ENCODE data around the gene LIPA.
"Not testable (repeated sequence)": the region's sequence is repeated elsewhere in the genome, so short reads cannot be mapped to it uniquely, and the experiment has no call there.

LIPA gene

GRCh38 chr10:89295597-89295996 is 44.0 kb upstream of the LIPA start:
- no peak overlapping the region for H3K4me3 ChIP-seq (ENCODE audit: low read depth, low read length)
- no peaks in the 10 kb centered on the region for H3K27me3 ChIP-seq (replicated peaks)
- no peak for DNase-seq
- TF ChIP-seq, protein P1, sequence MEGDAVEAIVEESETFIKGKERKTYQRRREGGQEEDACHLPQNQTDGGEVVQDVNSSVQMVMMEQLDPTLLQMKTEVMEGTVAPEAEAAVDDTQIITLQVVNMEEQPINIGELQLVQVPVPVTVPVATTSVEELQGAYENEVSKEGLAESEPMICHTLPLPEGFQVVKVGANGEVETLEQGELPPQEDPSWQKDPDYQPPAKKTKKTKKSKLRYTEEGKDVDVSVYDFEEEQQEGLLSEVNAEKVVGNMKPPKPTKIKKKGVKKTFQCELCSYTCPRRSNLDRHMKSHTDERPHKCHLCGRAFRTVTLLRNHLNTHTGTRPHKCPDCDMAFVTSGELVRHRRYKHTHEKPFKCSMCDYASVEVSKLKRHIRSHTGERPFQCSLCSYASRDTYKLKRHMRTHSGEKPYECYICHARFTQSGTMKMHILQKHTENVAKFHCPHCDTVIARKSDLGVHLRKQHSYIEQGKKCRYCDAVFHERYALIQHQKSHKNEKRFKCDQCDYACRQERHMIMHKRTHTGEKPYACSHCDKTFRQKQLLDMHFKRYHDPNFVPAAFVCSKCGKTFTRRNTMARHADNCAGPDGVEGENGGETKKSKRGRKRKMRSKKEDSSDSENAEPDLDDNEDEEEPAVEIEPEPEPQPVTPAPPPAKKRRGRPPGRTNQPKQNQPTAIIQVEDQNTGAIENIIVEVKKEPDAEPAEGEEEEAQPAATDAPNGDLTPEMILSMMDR (IDR thresholded peaks at IDR 0.05; ENCODE audit: low read depth, low read length, missing control alignments) = no peak
- in situ Hi-C loops (cut with HindIII; ENCODE audit: low pct_ligation_motif_present, low sequenced_read_pairs) = no loop called here
- no peaks in the 10 kb centered on the region for H3K36me3 ChIP-seq (replicated peaks)
- peak overlapping the region; percentile 60 for H3K27ac ChIP-seq

- no peak overlapping the region for H3K27ac ChIP-seq
- no peaks in the 10 kb centered on the region for H3K36me3 ChIP-seq (replicated peaks)
- no peak for DNase-seq
- no peaks in the 10 kb centered on the region for H3K27me3 ChIP-seq (replicated peaks)
- no peak overlapping the region for H3K4me3 ChIP-seq (ENCODE audit: low read depth, low read length)
- in situ Hi-C loops (cut with HindIII; ENCODE audit: low pct_ligation_motif_present, low sequenced_read_pairs) = no loop called here
- TF ChIP-seq, protein P1 (IDR thresholded peaks at IDR 0.05; ENCODE audit: low read depth, low read length, missing control alignments) = no peak
Measured at GRCh38 chr10:89294721-89295239, 43.2 kb upstream of the LIPA start.

- in situ Hi-C loops (cut with HindIII; ENCODE audit: low pct_ligation_motif_present, low sequenced_read_pairs); H3K27ac ChIP-seq: not testable (repeated sequence)
Measured at GRCh38 chr10:89285303-89285702, 33.7 kb upstream of the LIPA start.

GRCh38 chr10:89284711-89285110 is 33.1 kb upstream of the LIPA start:
- peak overlapping the region; percentile 74 for H3K27ac ChIP-seq
- H3K27me3 ChIP-seq (replicated peaks); DNase-seq; in situ Hi-C loops (cut with HindIII; ENCODE audit: low pct_ligation_motif_present, low sequenced_read_pairs); H3K36me3 ChIP-seq (replicated peaks); H3K4me3 ChIP-seq (ENCODE audit: low read depth, low read length): not testable (repeated sequence)

More at GRCh38 chr10:89285303-89285702, 33.7 kb upstream of the LIPA start:
- not testable (repeated sequence) for H3K27me3 ChIP-seq (replicated peaks); DNase-seq; H3K36me3 ChIP-seq (replicated peaks); H3K4me3 ChIP-seq (ENCODE audit: low read depth, low read length)

DNA sequence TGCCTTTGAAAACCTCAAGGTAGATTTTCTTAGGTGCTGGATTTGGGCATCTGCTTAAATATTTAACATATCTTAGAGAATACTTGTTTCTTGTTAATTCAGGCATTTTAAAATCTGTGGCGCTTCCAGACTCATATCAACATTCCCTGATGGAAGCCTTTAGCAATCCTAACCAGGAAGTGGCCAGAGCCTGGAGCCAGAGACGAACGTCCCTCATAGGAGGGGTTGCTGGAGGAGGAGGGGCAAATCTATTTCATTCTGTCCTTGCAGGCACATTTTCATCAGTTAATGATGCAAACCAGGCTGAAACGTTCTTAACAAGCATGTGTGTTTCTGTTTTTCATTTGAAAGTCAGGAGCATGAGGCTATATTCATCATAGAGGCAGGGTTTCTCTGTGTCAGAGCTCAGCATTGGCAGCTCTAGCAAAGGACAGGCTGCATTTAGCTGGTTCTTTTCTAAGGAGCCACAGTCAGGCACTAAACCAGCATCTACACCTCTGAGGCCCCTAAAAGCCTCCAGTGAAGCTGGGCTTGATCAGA is 32.4 kb upstream of the LIPA start:
- no peaks in the 10 kb centered on the region for H3K36me3 ChIP-seq (replicated peaks)
- H3K27me3 ChIP-seq (replicated peaks) = no peaks in the 10 kb centered on the region
- in situ Hi-C loops (cut with HindIII; ENCODE audit: low pct_ligation_motif_present, low sequenced_read_pairs) = no loop called here
- no peak for DNase-seq
- TF ChIP-seq, protein P1 (IDR thresholded peaks at IDR 0.05; ENCODE audit: low read depth, low read length, missing control alignments) = no peak
- H3K4me3 ChIP-seq (ENCODE audit: low read depth, low read length) = no peak overlapping the region
- H3K27ac ChIP-seq = peak overlapping the region; percentile 74

DNA sequence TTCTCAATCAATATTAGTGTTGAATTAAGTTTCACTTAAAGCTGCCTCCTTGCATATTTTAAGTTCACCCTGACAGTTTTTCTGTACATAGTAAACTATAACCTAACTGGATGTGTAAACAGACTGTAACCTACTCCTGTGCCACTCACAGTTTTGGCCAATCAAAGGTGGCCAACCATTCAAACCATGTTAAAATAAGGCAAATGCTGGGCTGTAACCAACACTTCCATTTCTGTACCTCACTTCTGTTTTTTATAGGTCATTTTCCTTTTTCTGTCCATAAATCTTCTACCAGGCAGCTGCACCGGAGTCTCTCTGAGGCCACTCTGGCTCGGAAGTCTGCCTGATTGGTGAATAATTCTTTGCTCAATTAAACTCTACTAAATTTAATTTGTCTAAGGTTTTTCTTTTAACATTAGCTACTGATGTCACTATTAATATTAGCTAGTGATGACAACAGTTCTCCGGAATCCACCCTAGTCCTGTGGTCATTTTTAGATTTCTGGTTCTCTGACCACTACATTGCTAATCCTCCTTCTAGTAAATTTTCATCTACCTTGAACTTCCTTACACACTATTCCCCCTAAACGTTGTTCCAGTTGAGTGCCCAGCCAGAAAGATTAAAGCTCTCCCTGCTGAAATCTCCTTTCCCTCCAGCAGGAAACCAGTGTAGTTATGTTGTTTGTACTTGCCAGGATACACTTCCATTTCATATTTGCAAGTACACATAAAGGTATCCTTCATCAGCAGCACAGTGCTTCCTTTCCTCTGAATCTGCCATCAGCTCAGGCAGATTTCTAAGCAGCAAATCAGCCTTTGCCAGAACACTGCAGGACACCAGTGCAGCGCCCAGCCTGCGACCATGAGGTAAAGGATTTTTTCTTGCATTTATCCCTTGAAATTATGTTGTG is 31.7 kb upstream of the LIPA start:
- no peaks in the 10 kb centered on the region for H3K27me3 ChIP-seq (replicated peaks)
- peak overlapping the region; percentile 74 for H3K27ac ChIP-seq
- H3K4me3 ChIP-seq (ENCODE audit: low read depth, low read length) = no peak overlapping the region
- TF ChIP-seq, protein P1 (IDR thresholded peaks at IDR 0.05; ENCODE audit: low read depth, low read length, missing control alignments) = no peak
- in situ Hi-C loops (cut with HindIII; ENCODE audit: low pct_ligation_motif_present, low sequenced_read_pairs) = no loop called here
- no peaks in the 10 kb centered on the region for H3K36me3 ChIP-seq (replicated peaks)
- DNase-seq = no peak

Data from brain microvascular endothelial cell (primary cell).